ENCODE results near the gene RPL38. TPM values are rescaled to one million over a fixed set of nuclear protein-coding genes. Genes with fewer than 3 reads are reported as not detected.

Gene RPL38
- total RNA-seq, 5 donors from 2014 or later (not counting 1 experiment from before 2014, with no cell fraction given) = 1,569 to 1,786 (median 1,717) TPM

GRCh38 chr17:74211141-74211911, 7.8 kb downstream of the RPL38 start:
- Histone ChIP-seq H3K36me3 (ENCODE audit: control insufficient read depth in 2 of 2, extremely low read depth in 1 of 2, insufficient read depth in 1 of 2, low read length in 1 of 2) (peaks cover 0 to 35% of the 10 kb centered on the region in 2 donors), H3K27ac (ENCODE audit: low read length) (peak overlapping the region; percentile 39), H3K9me3 (no peaks in the 10 kb centered on the region), H3K27me3 (replicated peaks in 1 of 2; ENCODE audit: control insufficient read depth in 2 of 2, extremely low read depth in 1 of 2, insufficient read depth in 2 of 2, low read length in 1 of 2) (peaks cover 0 to 16% of the 10 kb centered on the region in 2 experiments), H3K4me1 (ENCODE audit: control insufficient read depth in 1 of 2, extremely low read depth in 1 of 2, insufficient read depth in 2 of 2, low read length in 2 of 2) (peaks cover 3 to 75% of the 10 kb centered on the region in 2 experiments), H3K4me3 (ENCODE audit: control insufficient read depth in 1 of 2, extremely low read depth in 1 of 2, low read length in 1 of 2) (no peak overlapping the region)
- ChIA-PET POLR2A (no interaction called here), CTCF (interaction anchor here in 1 of 2 donors (1.0 kb wide), 1 partner anchor 84 kb away, joined by 3 read pairs; no protein-coding TSS in a partner anchor)
- H3K36me3 Mint-ChIP-seq = peaks cover 23% of the 10 kb centered on the region
- no peak for DNase-seq
- peak overlapping the region; percentile 80 to 95 (median 92) for H3K4me3 Mint-ChIP-seq
- no peaks in the 10 kb centered on the region for H3K27me3 Mint-ChIP-seq
- no peak for ATAC-seq (replicated peaks in 1 of 4)
- WGBS (ENCODE audit: insufficient coverage) = 85% methylated on average over 14 of the region's 14 CpGs
- peak overlapping the region; percentile 89 to 96 for H3K27ac Mint-ChIP-seq
- peaks cover 43 to 79% (median 68%) of the 10 kb centered on the region in 3 donors for H3K4me1 Mint-ChIP-seq
- H3K9me3 Mint-ChIP-seq = no peaks in the 10 kb centered on the region

GRCh38 chr17:74211912-74212208, 8.4 kb downstream of the RPL38 start:
- Mint-ChIP-seq H3K27ac (peak overlapping the region; percentile 89 to 96), H3K9me3 (no peaks in the 10 kb centered on the region), H3K4me3 (peak overlapping the region; percentile 80 to 95 (median 92)), H3K4me1 (peaks cover 42 to 77% (median 67%) of the 10 kb centered on the region in 3 donors), H3K27me3 (no peaks in the 10 kb centered on the region), H3K36me3 (peaks cover 26% of the 10 kb centered on the region)
- ChIA-PET CTCF (interaction anchor here in 1 of 2 donors (1.0 kb wide), 1 partner anchor 84 kb away, joined by 3 read pairs; no protein-coding TSS in a partner anchor), POLR2A (no interaction called here)
- Histone ChIP-seq H3K4me1 (ENCODE audit: control insufficient read depth in 1 of 2, extremely low read depth in 1 of 2, insufficient read depth in 2 of 2, low read length in 2 of 2) (peaks cover 3 to 70% of the 10 kb centered on the region in 2 experiments), H3K36me3 (ENCODE audit: control insufficient read depth in 2 of 2, extremely low read depth in 1 of 2, insufficient read depth in 1 of 2, low read length in 1 of 2) (peaks cover 0 to 34% of the 10 kb centered on the region in 2 donors), H3K9me3 (no peaks in the 10 kb centered on the region), H3K27me3 (replicated peaks in 1 of 2; ENCODE audit: control insufficient read depth in 2 of 2, extremely low read depth in 1 of 2, insufficient read depth in 2 of 2, low read length in 1 of 2) (peaks cover 0 to 16% of the 10 kb centered on the region in 2 experiments), H3K4me3 (ENCODE audit: control insufficient read depth in 1 of 2, extremely low read depth in 1 of 2, low read length in 1 of 2) (peak overlapping the region in 1 of 2 donors; percentile 63), H3K27ac (ENCODE audit: low read length) (no peak overlapping the region)
- ATAC-seq (replicated peaks in 1 of 4) = no peak
- DNase-seq = peak in 1 of 35 experiments; percentile 20
- 78% methylated on average over 7 of the region's 8 CpGs for WGBS (ENCODE audit: insufficient coverage)

- WGBS (ENCODE audit: insufficient coverage) = 24% methylated on average over 38 of the region's 48 CpGs
- H3K4me1 ChIP-seq (ENCODE audit: control insufficient read depth in 1 of 2, extremely low read depth in 1 of 2, insufficient read depth in 2 of 2, low read length in 2 of 2) = peaks cover 3 to 67% of the 10 kb centered on the region in 2 experiments
- Mint-ChIP-seq H3K36me3 (peaks cover 30% of the 10 kb centered on the region), H3K9me3 (no peaks in the 10 kb centered on the region), H3K27me3 (no peaks in the 10 kb centered on the region), H3K4me3 (peak overlapping the region; percentile 80 to 95 (median 92)), H3K4me1 (peaks cover 43 to 73% (median 63%) of the 10 kb centered on the region in 3 donors), H3K27ac (peak overlapping the region; percentile 89 to 96)
- peak overlapping the region; percentile 51 for H3K27ac ChIP-seq (ENCODE audit: low read length)
- peak in 3 of 4 experiments; percentile 0 to 6 (median 6) for ATAC-seq (replicated peaks in 1 of 4)
- peaks cover 0 to 29% of the 10 kb centered on the region in 2 donors for H3K36me3 ChIP-seq (ENCODE audit: control insufficient read depth in 2 of 2, extremely low read depth in 1 of 2, insufficient read depth in 1 of 2, low read length in 1 of 2)
- peak overlapping the region; percentile 55 to 63 for H3K4me3 ChIP-seq (ENCODE audit: control insufficient read depth in 1 of 2, extremely low read depth in 1 of 2, low read length in 1 of 2)
- peak in 6 of 35 experiments; percentile 9 to 35 (median 20) for DNase-seq
- ChIA-PET CTCF (interaction anchor here (0.6 to 1.6 kb wide), 5 partner anchors 9 to 194 kb away, joined by 3 to 12 read pairs (median 5); partner anchors contain the start of gene RPL38 (in 1 of the 2)), POLR2A (interaction anchor here in 1 of 2 donors (0.6 kb wide), 1 partner anchor 139 kb away, joined by 6 read pairs; no protein-coding TSS in a partner anchor)
- peaks cover 0 to 16% of the 10 kb centered on the region in 2 experiments for H3K27me3 ChIP-seq (replicated peaks in 1 of 2; ENCODE audit: control insufficient read depth in 2 of 2, extremely low read depth in 1 of 2, insufficient read depth in 2 of 2, low read length in 1 of 2)
- H3K9me3 ChIP-seq = no peaks in the 10 kb centered on the region
Measured at GRCh38 chr17:74212209-74212912, 8.9 kb downstream of the RPL38 start.

- DNase-seq (peak; percentile 34 to 82 (median 54)), ATAC-seq (replicated peaks in 1 of 4) (peak; percentile 78 to 82 (median 80))
- H3K4me3 Mint-ChIP-seq = peak within 1 kb of the TSS; percentile 80 to 95 (median 92)
- Histone ChIP-seq H3K4me3 (ENCODE audit: control insufficient read depth in 1 of 2, extremely low read depth in 1 of 2, low read length in 1 of 2) (peak within 1 kb of the TSS; percentile 55 to 63), H3K9me3 (no peaks in the 10 kb centered on the region), H3K36me3 (ENCODE audit: control insufficient read depth in 2 of 2, extremely low read depth in 1 of 2, insufficient read depth in 1 of 2, low read length in 1 of 2) (peaks cover 0 to 21% of the 10 kb centered on the region in 2 donors), H3K27ac (ENCODE audit: low read length) (peak within 1 kb of the TSS; percentile 51), H3K27me3 (replicated peaks in 1 of 2; ENCODE audit: control insufficient read depth in 2 of 2, extremely low read depth in 1 of 2, insufficient read depth in 2 of 2, low read length in 1 of 2) (peaks cover 0 to 16% of the 10 kb centered on the region in 2 experiments), H3K4me1 (ENCODE audit: control insufficient read depth in 1 of 2, extremely low read depth in 1 of 2, insufficient read depth in 2 of 2, low read length in 2 of 2) (peaks cover 0 to 63% of the 10 kb centered on the region in 2 experiments)
- no peaks in the 10 kb centered on the region for H3K9me3 Mint-ChIP-seq
- no peaks in the 10 kb centered on the region for H3K27me3 Mint-ChIP-seq
- peaks cover 43 to 67% (median 57%) of the 10 kb centered on the region in 3 donors for H3K4me1 Mint-ChIP-seq
- 1% methylated on average over 55 of the region's 62 CpGs for WGBS (ENCODE audit: insufficient coverage)
- ChIA-PET CTCF (interaction anchor here (0.6 to 1.6 kb wide), 5 partner anchors 10 to 195 kb away, joined by 3 to 12 read pairs (median 5); partner anchors contain the start of gene RPL38 (in 1 of the 2)), POLR2A (interaction anchor here in 1 of 2 donors (0.6 kb wide), 1 partner anchor 138 kb away, joined by 6 read pairs; no protein-coding TSS in a partner anchor)
- peak within 1 kb of the TSS; percentile 89 to 96 for H3K27ac Mint-ChIP-seq
- peaks cover 25% of the 10 kb centered on the region for H3K36me3 Mint-ChIP-seq
Measured at GRCh38 chr17:74212913-74213791, 9.7 kb downstream of the RPL38 start, which contains the start of gene TTYH2. TSS of gene TTYH2 (plus strand) at chr17:74213571. CDS start at chr17:74213588, 17 bp downstream.

GRCh38 chr17:74213861-74214391, 10.4 kb downstream of the RPL38 start:
- no peak for ATAC-seq (replicated peaks in 1 of 4)
- Mint-ChIP-seq H3K9me3 (no peaks in the 10 kb centered on the region), H3K4me3 (peak overlapping the region; percentile 80 to 95 (median 92)), H3K27me3 (no peaks in the 10 kb centered on the region), H3K36me3 (peaks cover 20% of the 10 kb centered on the region), H3K27ac (peak overlapping the region in 1 of 2 donors; percentile 64), H3K4me1 (peaks cover 43 to 64% (median 54%) of the 10 kb centered on the region in 3 donors)
- Histone ChIP-seq H3K9me3 (no peaks in the 10 kb centered on the region), H3K27ac (ENCODE audit: low read length) (no peak overlapping the region), H3K4me3 (ENCODE audit: control insufficient read depth in 1 of 2, extremely low read depth in 1 of 2, low read length in 1 of 2) (peak overlapping the region; percentile 7 to 63), H3K27me3 (replicated peaks in 1 of 2; ENCODE audit: control insufficient read depth in 2 of 2, extremely low read depth in 1 of 2, insufficient read depth in 2 of 2, low read length in 1 of 2) (peaks cover 0 to 16% of the 10 kb centered on the region in 2 experiments), H3K4me1 (ENCODE audit: control insufficient read depth in 1 of 2, extremely low read depth in 1 of 2, insufficient read depth in 2 of 2, low read length in 2 of 2) (peaks cover 0 to 63% of the 10 kb centered on the region in 2 experiments), H3K36me3 (ENCODE audit: control insufficient read depth in 2 of 2, extremely low read depth in 1 of 2, insufficient read depth in 1 of 2, low read length in 1 of 2) (peaks cover 0 to 14% of the 10 kb centered on the region in 2 donors)
- 4% methylated on average over 26 of the region's 33 CpGs for WGBS (ENCODE audit: insufficient coverage)
- ChIA-PET POLR2A (no interaction called here), CTCF (interaction anchor here (0.6 to 1.6 kb wide), 3 partner anchors 10 to 138 kb away, joined by 5 to 12 read pairs (median 6); partner anchors contain the start of gene RPL38 (in 1 of the 2))
- DNase-seq = peak in 3 of 35 experiments; percentile 11 to 19 (median 19)

Data from T-cell (primary cell).